Keratinocyte (primary cell): ENCODE results near the gene PTX3. TPM values are rescaled to one million over a fixed set of nuclear protein-coding genes. Genes with fewer than 3 reads are reported as not detected.

ENCODE experiments used
- DNase-seq: peaks from one replicate; pipeline ENCODE4 v3.0.0-alpha.2; 2011; ENCODE audit warnings: low read depth, missing footprints, low spot score
- FAIRE-seq: peaks from 2 replicates; lab custom pipeline; 2011; peaks lifted over from hg19 to GRCh38; lab: Jason Lieb, UNC
- H2AFZ ChIP-seq: 2 replicates; pipeline ENCODE4 v1.6.0; 2012; ENCODE audit warnings: low read length, control low read depth, inconsistent platforms; ENCODE audit not compliant: control insufficient read depth
- H3K27ac ChIP-seq: 2 replicates; pipeline ENCODE4 v1.5.1; 2011; ENCODE audit warnings: low read length; ENCODE audit not compliant: control insufficient read depth, insufficient read depth
- H3K27me3 ChIP-seq: 3 replicates; pipeline ENCODE4 v1.6.0; 2011; ENCODE audit warnings: low read length; ENCODE audit not compliant: control insufficient read depth, insufficient read depth; ENCODE audit errors: extremely low read depth
- H3K36me3 ChIP-seq, 2 experiments: 2 replicates in 1 of 2; 3 replicates in 1 of 2; pipeline ENCODE4 v1.5.1; 2011; ENCODE audit warnings: low read length in 2 of 2, mild to moderate bottlenecking in 1 of 2; ENCODE audit not compliant: control insufficient read depth in 2 of 2, insufficient read depth in 2 of 2; ENCODE audit errors: extremely low read depth in 1 of 2
- H3K4me1 ChIP-seq: 3 replicates; pipeline ENCODE4 v1.5.1; 2011; ENCODE audit warnings: low read length; ENCODE audit not compliant: control insufficient read depth, insufficient read depth; ENCODE audit errors: extremely low read depth
- H3K4me2 ChIP-seq: 3 replicates; pipeline ENCODE4 v1.6.0; 2011; ENCODE audit warnings: low read depth, low read length; ENCODE audit not compliant: control insufficient read depth, insufficient read depth; ENCODE audit errors: extremely low read depth
- H3K4me3 ChIP-seq, 3 experiments: fragments of 200-600 bp in 1 of 3; sonication (generic) in 1 of 3; 2 replicates in 2 of 3; 3 replicates in 1 of 3; pipeline ENCODE4 v1.5.1; 2011 to 2016; ENCODE audit warnings: low read length in 3 of 3, mild to moderate bottlenecking in 3 of 3, control low read depth in 2 of 3, inconsistent platforms in 1 of 3, low read depth in 1 of 3, mixed read lengths in 1 of 3, mixed run types in 1 of 3, moderate library complexity in 1 of 3; ENCODE audit not compliant: control insufficient read depth in 2 of 3, insufficient read depth in 2 of 3; ENCODE audit errors: extremely low read depth in 1 of 3
- H3K79me2 ChIP-seq: 2 replicates; pipeline ENCODE4 v1.6.0; 2012; ENCODE audit warnings: low read length; ENCODE audit not compliant: control insufficient read depth, insufficient read depth
- H3K9ac ChIP-seq: 3 replicates; pipeline ENCODE4 v1.6.0; 2011; ENCODE audit warnings: low read length; ENCODE audit not compliant: control insufficient read depth, insufficient read depth; ENCODE audit errors: extremely low read depth
- H3K9me1 ChIP-seq: 3 replicates; pipeline ENCODE4 v1.6.0; 2011; ENCODE audit warnings: low read length; ENCODE audit not compliant: control insufficient read depth, insufficient read depth; ENCODE audit errors: extremely low read depth
- H3K9me3 ChIP-seq: 2 replicates; pipeline ENCODE4 v1.5.1; 2012; ENCODE audit warnings: low read depth, low read length; ENCODE audit not compliant: control insufficient read depth
- H4K20me1 ChIP-seq: 3 replicates; pipeline ENCODE4 v1.6.0; 2011; ENCODE audit warnings: low read length; ENCODE audit not compliant: control insufficient read depth, insufficient read depth; ENCODE audit errors: extremely low read depth
- EZH2 ChIP-seq: IDR thresholded peaks from one replicate; pipeline ENCODE4 v1.6.1; 2012; ENCODE audit warnings: inconsistent platforms, mild to moderate bottlenecking, low read length, moderate library complexity
- dilution Hi-C: fragments of 300-500 bp; cut with MboI; formaldehyde crosslinking; loops from one replicate; pipeline ENCODE4 v1.7.0; 2020; ENCODE audit warnings: low sequenced_read_pairs; ENCODE audit not compliant: extremely low pct_ligation_motif_present
- polyA plus RNA-seq, 5 experiments: library from polyadenylated mRNA; depleted of rRNA in 3 of 5; stranded (reverse) in 3 of 5; stranded (forward) in 1 of 5; unstranded in 1 of 5; fragments of >200 nt; gene quantifications; 1 replicate in 1 of 5; 2 replicates in 3 of 5; 3 replicates in 1 of 5; pipeline versions ENCODE4 v1.2.1 to v1.2.3, GENCODE V29; 2011 to 2012; ENCODE audit warnings: missing spikeins in 2 of 5, low read depth in 1 of 5, low replicate concordance in 1 of 5
- TF ChIP-seq, protein P1 (sequence below), 3 experiments: IDR thresholded peaks in 1 of 3; conservative IDR thresholded peaks in 1 of 3; optimal IDR thresholded peaks in 1 of 3; 2 replicates in 2 of 3; 3 replicates in 1 of 3; pipeline versions ENCODE3 to v1.5.1; 2011; ENCODE audit warnings: low read length in 3 of 3, mild to moderate bottlenecking in 3 of 3, moderate library complexity in 2 of 3, control low read depth in 1 of 3, inconsistent platforms in 1 of 3; ENCODE audit not compliant: insufficient read depth in 2 of 3; ENCODE audit errors: extremely low read depth in 1 of 3

The PTX3 gene
- polyA plus RNA-seq, 1 donor (not counting 4 experiments of a cell fraction or from before 2014, with no cell fraction given), result 0.14 TPM

- H3K27ac ChIP-seq, result no peak overlapping the region
- no peak overlapping the region for H3K4me3 ChIP-seq
- no peak for FAIRE-seq
- no peaks in the 10 kb centered on the region for H3K9me1 ChIP-seq
- H3K79me2 ChIP-seq, result no peaks in the 10 kb centered on the region
- H3K4me1 ChIP-seq, result peaks cover 12% of the 10 kb centered on the region
- TF ChIP-seq, protein P1, sequence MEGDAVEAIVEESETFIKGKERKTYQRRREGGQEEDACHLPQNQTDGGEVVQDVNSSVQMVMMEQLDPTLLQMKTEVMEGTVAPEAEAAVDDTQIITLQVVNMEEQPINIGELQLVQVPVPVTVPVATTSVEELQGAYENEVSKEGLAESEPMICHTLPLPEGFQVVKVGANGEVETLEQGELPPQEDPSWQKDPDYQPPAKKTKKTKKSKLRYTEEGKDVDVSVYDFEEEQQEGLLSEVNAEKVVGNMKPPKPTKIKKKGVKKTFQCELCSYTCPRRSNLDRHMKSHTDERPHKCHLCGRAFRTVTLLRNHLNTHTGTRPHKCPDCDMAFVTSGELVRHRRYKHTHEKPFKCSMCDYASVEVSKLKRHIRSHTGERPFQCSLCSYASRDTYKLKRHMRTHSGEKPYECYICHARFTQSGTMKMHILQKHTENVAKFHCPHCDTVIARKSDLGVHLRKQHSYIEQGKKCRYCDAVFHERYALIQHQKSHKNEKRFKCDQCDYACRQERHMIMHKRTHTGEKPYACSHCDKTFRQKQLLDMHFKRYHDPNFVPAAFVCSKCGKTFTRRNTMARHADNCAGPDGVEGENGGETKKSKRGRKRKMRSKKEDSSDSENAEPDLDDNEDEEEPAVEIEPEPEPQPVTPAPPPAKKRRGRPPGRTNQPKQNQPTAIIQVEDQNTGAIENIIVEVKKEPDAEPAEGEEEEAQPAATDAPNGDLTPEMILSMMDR (optimal IDR thresholded peaks at IDR 0.05 in 1 of 3, IDR thresholded peaks at IDR 0.05 in 1 of 3, conservative IDR thresholded peaks at IDR 0.05 in 1 of 3; ENCODE audit: extremely low read depth in 1 of 3, insufficient read depth in 2 of 3, low read length in 3 of 3), result no peak
- no peak for TF ChIP-seq EZH2
- no peaks in the 10 kb centered on the region for H4K20me1 ChIP-seq
- no peaks in the 10 kb centered on the region for H3K9me3 ChIP-seq
- H3K4me2 ChIP-seq, result no peak overlapping the region
- no peaks in the 10 kb centered on the region for H3K27me3 ChIP-seq
- H3K36me3 ChIP-seq, result no peaks in the 10 kb centered on the region
- no peak overlapping the region for H2AFZ ChIP-seq
- dilution Hi-C loops, result no loop called here
- no peak overlapping the region for H3K9ac ChIP-seq
- no peak for DNase-seq
These were observed 20.1 kb upstream of the PTX3 start for GRCh38 chr3:157416347-157417087.

DNA sequence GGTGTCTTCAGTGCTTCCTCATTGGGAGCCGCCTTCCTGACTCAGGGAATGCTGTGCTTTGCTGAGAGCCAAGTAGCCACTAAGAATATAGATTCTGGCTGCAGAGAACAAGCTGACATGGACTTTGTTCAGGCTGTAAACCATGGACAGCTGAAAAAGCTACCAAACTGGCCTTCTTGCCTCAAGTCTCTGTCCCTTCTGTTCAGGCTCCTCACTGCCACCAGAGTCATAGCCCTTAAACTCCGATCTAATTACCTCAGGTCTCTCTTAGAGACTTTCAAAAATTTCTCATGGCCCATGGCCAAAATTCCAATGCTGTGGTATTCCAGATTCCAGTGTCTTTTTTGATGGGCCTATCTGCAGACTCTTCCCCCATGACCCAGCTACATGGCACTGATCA is 19.4 kb upstream of the PTX3 start:
- FAIRE-seq (no peak), DNase-seq (no peak)
- Histone ChIP-seq H4K20me1 (no peaks in the 10 kb centered on the region), H3K27me3 (no peaks in the 10 kb centered on the region), H3K4me2 (no peak overlapping the region), H3K9ac (no peak overlapping the region), H3K4me1 (peaks cover 12% of the 10 kb centered on the region), H2AFZ (no peak overlapping the region), H3K27ac (no peak overlapping the region), H3K4me3 (no peak overlapping the region), H3K36me3 (no peaks in the 10 kb centered on the region), H3K79me2 (no peaks in the 10 kb centered on the region), H3K9me1 (no peaks in the 10 kb centered on the region), H3K9me3 (no peaks in the 10 kb centered on the region)
- dilution Hi-C loops, result no loop called here
- no peak for TF ChIP-seq EZH2
